Activated naive CD4-positive, alpha-beta T cell treated with Interleukin-2 at 50 U/mL for 16 hours (primary cell): Measurements from ENCODE around the gene SCAMP4.
A peak's percentile ranks its signal among the peaks of the same experiment; 100 is the strongest.

Source experiments
- DNase-seq: peaks from one replicate; pipeline ENCODE4 v3.0.0-alpha.2; 2020

The SCAMP4 gene

GRCh38 chr19:1943661-1944087, 38.5 kb downstream of the SCAMP4 start:
- no peak for DNase-seq

GRCh38 chr19:1944088-1944915, 39.1 kb downstream of the SCAMP4 start:
- DNase-seq = no peak

- no peak for DNase-seq
Observed at GRCh38 chr19:1944916-1945561, 39.8 kb downstream of the SCAMP4 start.

GRCh38 chr19:1945899-1946298, 40.7 kb downstream of the SCAMP4 start:
- DNase-seq = peak; percentile 30

GRCh38 chr19:1947651-1948209, 42.5 kb downstream of the SCAMP4 start:
- no peak for DNase-seq

GRCh38 chr19:1949304-1950101, 44.3 kb downstream of the SCAMP4 start:
- DNase-seq = no peak

GRCh38 chr19:1950640-1951039, 45.4 kb downstream of the SCAMP4 start:
- DNase-seq = no peak

GRCh38 chr19:1952635-1953034, 47.4 kb downstream of the SCAMP4 start:
- no peak for DNase-seq

- DNase-seq = no peak
Observed at GRCh38 chr19:1953037-1953436, 47.8 kb downstream of the SCAMP4 start.

- no peak for DNase-seq
Observed at GRCh38 chr19:1953441-1954094, 48.4 kb downstream of the SCAMP4 start.

- DNase-seq = no peak
Observed at GRCh38 chr19:1954532-1954933, 49.3 kb downstream of the SCAMP4 start.

- DNase-seq = no peak
Observed at GRCh38 chr19:1955171-1956121, 50.2 kb downstream of the SCAMP4 start.

GRCh38 chr19:1956122-1956494, 50.9 kb downstream of the SCAMP4 start:
- DNase-seq = no peak

GRCh38 chr19:1956868-1957492, 51.8 kb downstream of the SCAMP4 start:
- DNase-seq = no peak

- DNase-seq = no peak
Observed at GRCh38 chr19:1957562-1958248, 52.5 kb downstream of the SCAMP4 start.

GRCh38 chr19:1959928-1960589, 54.9 kb downstream of the SCAMP4 start:
- DNase-seq = no peak

- no peak for DNase-seq
Observed at GRCh38 chr19:1961000-1961883, 56.0 kb downstream of the SCAMP4 start.

GRCh38 chr19:1962674-1963073, 57.5 kb downstream of the SCAMP4 start:
- DNase-seq = no peak
